MM.1S (cell line): Measurements from ENCODE around the gene ERV3-1.
"Not testable (repeated sequence)": the region's sequence is repeated elsewhere in the genome, so short reads cannot be mapped to it uniquely, and the experiment has no call there.

ENCODE experiments used
- EZH2 ChIP-seq: fragments of 300-600 bp; sonication (generic); optimal IDR thresholded peaks from 2 replicates; pipeline ENCODE3; 2017; ENCODE audit warnings: low read depth, mild to moderate bottlenecking, antibody characterized with exemption, low read length, mixed read lengths
- EZH2phosphoT487 ChIP-seq: fragments of 300-600 bp; sonication (generic); IDR thresholded peaks from 2 replicates; pipeline ENCODE4 v1.6.1; 2018; ENCODE audit warnings: antibody characterized with exemption, low read length
- TF ChIP-seq, protein P1 (sequence below): fragments of 300-600 bp; sonication (generic); IDR thresholded peaks from 2 replicates; pipeline ENCODE4 v1.5.1; 2016; ENCODE audit warnings: antibody characterized with exemption, low read length, mixed read lengths

DNA sequence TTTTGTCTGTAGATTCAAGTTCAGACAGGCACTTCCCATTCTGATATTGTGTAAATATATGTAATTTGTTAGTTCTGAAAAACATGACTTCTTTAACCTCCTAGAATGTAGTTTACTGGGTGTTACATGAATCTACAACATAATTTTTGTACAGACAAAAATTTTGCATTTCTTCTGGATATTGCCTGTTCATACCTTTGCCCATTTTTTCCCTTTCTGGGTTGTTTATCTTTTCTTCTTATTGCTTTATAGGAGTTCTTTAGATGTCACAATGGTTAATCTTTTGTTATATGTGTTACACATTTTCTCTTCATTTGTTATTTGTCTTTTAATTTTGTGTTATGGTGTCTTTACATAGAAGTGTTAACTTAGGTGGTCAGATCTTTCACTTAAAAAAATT, 44.7 kb upstream of the ERV3-1 start:
- not testable (repeated sequence) for TF ChIP-seq EZH2, EZH2phosphoT487
- TF ChIP-seq, protein P1, sequence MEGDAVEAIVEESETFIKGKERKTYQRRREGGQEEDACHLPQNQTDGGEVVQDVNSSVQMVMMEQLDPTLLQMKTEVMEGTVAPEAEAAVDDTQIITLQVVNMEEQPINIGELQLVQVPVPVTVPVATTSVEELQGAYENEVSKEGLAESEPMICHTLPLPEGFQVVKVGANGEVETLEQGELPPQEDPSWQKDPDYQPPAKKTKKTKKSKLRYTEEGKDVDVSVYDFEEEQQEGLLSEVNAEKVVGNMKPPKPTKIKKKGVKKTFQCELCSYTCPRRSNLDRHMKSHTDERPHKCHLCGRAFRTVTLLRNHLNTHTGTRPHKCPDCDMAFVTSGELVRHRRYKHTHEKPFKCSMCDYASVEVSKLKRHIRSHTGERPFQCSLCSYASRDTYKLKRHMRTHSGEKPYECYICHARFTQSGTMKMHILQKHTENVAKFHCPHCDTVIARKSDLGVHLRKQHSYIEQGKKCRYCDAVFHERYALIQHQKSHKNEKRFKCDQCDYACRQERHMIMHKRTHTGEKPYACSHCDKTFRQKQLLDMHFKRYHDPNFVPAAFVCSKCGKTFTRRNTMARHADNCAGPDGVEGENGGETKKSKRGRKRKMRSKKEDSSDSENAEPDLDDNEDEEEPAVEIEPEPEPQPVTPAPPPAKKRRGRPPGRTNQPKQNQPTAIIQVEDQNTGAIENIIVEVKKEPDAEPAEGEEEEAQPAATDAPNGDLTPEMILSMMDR: not testable (repeated sequence)
